Esophagus squamous epithelium (tissue), 4 donors: Measurements from ENCODE around the gene ANTXR1.

Source experiments
- CTCF ChIP-seq, 6 experiments: fragments of 450-650 bp in 4 of 6; fragments of 200-600 bp in 2 of 6; sonication (generic) in 2 of 6; IDR thresholded peaks; one replicate each; pipeline ENCODE4 v1.5.1; 2016 to 2019; ENCODE audit warnings: antibody characterized with exemption in 6 of 6, mild to moderate bottlenecking in 4 of 6, moderate library complexity in 4 of 6
- POLR2A ChIP-seq, 4 donors: fragments of 450-650 bp; IDR thresholded peaks; one replicate each; pipeline ENCODE4 v1.6.1; 2017; ENCODE audit warnings: antibody characterized with exemption in 4 of 4, mild to moderate bottlenecking in 4 of 4, moderate library complexity in 3 of 4

- no peak for TF ChIP-seq POLR2A (IDR thresholded peaks at IDR 0.05)
- no peak for TF ChIP-seq CTCF (IDR thresholded peaks at IDR 0.05)
Measured at GRCh38 chr2:69297216-69297615, 284.2 kb downstream of the ANTXR1 start.
